Measurements from ENCODE around the gene CELF4. TPM values are rescaled to one million over a fixed set of nuclear protein-coding genes. Genes with fewer than 3 reads are reported as not detected.
A peak's percentile ranks its signal among the peaks of the same experiment; 100 is the strongest.

Gene CELF4
- total RNA-seq, 4 donors from 2014 or later, result 0.16 to 0.59 TPM; not detected in 2

- 19 to 21% methylated on average over 10 of the region's 10 CpGs for WGBS, 2 donors
- H3K4me3 ChIP-seq (ENCODE audit: low read depth, poor library complexity, severe bottlenecking), result no peak overlapping the region
- TF ChIP-seq CTCF (IDR thresholded peaks at IDR 0.05) (no peak), POLR2A (IDR thresholded peaks at IDR 0.05) (no peak)
- DNase-seq (ENCODE audit: low spot score in 2 of 2), result peak; percentile 67 to 89
- intact Hi-C loops (cut with DNase I; ENCODE audit: low total_unique reads), result no loop called here
Observed at GRCh38 chr18:37299471-37300304, 265.9 kb downstream of the CELF4 start.

GRCh38 chr18:37298816-37299215 is 266.8 kb downstream of the CELF4 start:
- intact Hi-C loops (cut with DNase I; ENCODE audit: low total_unique reads), result no loop called here
- no peak for DNase-seq (ENCODE audit: low spot score in 2 of 2)

GRCh38 chr18:37297106-37297505 is 268.5 kb downstream of the CELF4 start:
- no peak for DNase-seq (ENCODE audit: low spot score in 2 of 2)
- no peak for TF ChIP-seq POLR2A (IDR thresholded peaks at IDR 0.05)
- TF ChIP-seq CTCF (IDR thresholded peaks at IDR 0.05), result no peak
- intact Hi-C loops (cut with DNase I; ENCODE audit: low total_unique reads), result no loop called here
- H3K4me3 ChIP-seq (ENCODE audit: low read depth, poor library complexity, severe bottlenecking), result no peak overlapping the region
- WGBS, 2 donors, result 83 to 85% methylated on average over 6 of the region's 6 CpGs

More at GRCh38 chr18:37298816-37299215, 266.8 kb downstream of the CELF4 start:
- no peak overlapping the region for H3K4me3 ChIP-seq (ENCODE audit: low read depth, poor library complexity, severe bottlenecking)
- TF ChIP-seq CTCF (IDR thresholded peaks at IDR 0.05) (no peak), POLR2A (IDR thresholded peaks at IDR 0.05) (no peak)
- 96 to 98% methylated on average over 6 of the region's 6 CpGs for WGBS, 2 donors

GRCh38 chr18:37294951-37295350 is 270.6 kb downstream of the CELF4 start:
- H3K4me3 ChIP-seq (ENCODE audit: low read depth, poor library complexity, severe bottlenecking), result no peak overlapping the region
- 35 to 40% methylated on average over 4 of the region's 4 CpGs for WGBS, 2 donors
- no peak for TF ChIP-seq POLR2A (IDR thresholded peaks at IDR 0.05)
- no peak for TF ChIP-seq CTCF (IDR thresholded peaks at IDR 0.05)
- intact Hi-C loops (cut with DNase I; ENCODE audit: low total_unique reads), result no loop called here
- no peak for DNase-seq (ENCODE audit: low spot score in 2 of 2)

GRCh38 chr18:37293359-37293758 is 272.2 kb downstream of the CELF4 start:
- no peak for DNase-seq (ENCODE audit: low spot score in 2 of 2)
- no peak overlapping the region for H3K4me3 ChIP-seq (ENCODE audit: low read depth, poor library complexity, severe bottlenecking)
- 70 to 73% methylated on average over 3 of the region's 3 CpGs for WGBS, 2 donors
- intact Hi-C loops (cut with DNase I; ENCODE audit: low total_unique reads), result no loop called here
- TF ChIP-seq POLR2A (IDR thresholded peaks at IDR 0.05) (no peak), CTCF (IDR thresholded peaks at IDR 0.05) (no peak)

Measured in lower leg skin (tissue), 4 donors.